Gastrocnemius medialis (tissue), 4 donors: ENCODE data around the gene STX11.

ENCODE experiments used
- POLR2A ChIP-seq, 2 donors: fragments of 450-650 bp; IDR thresholded peaks; one replicate each; pipeline ENCODE4 v1.6.1; 2017; ENCODE audit warnings: antibody characterized with exemption in 2 of 2, mild to moderate bottlenecking in 2 of 2, moderate library complexity in 2 of 2
- TF ChIP-seq, protein P1 (sequence below), 5 experiments: fragments of 450-650 bp in 3 of 5; fragments of 200-600 bp in 2 of 5; sonication (generic) in 2 of 5; IDR thresholded peaks in 4 of 5; conservative IDR thresholded peaks in 1 of 5; 1 replicate in 4 of 5; 2 replicates in 1 of 5; pipeline ENCODE4 v1.5.1; 2016 to 2019; ENCODE audit warnings: antibody characterized with exemption in 5 of 5, mild to moderate bottlenecking in 3 of 5, moderate library complexity in 3 of 5

DNA sequence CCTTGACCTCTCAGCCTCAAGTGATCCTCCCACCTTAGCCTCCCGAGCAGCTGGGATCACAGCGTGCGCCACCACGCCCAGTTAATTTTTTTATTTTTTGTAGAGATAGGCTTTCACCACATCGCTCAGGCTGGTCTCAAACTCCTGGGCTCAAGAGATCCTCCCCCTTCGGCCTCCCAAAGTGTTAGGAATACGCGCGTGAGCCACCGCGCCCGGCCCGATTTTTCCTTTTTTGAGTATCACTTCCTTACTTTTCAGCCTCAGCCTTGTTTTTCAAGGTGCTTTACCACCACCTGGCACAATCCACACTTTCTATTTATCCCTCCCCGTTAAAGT is 791 bp upstream of the STX11 start:
- TF ChIP-seq, protein P1, sequence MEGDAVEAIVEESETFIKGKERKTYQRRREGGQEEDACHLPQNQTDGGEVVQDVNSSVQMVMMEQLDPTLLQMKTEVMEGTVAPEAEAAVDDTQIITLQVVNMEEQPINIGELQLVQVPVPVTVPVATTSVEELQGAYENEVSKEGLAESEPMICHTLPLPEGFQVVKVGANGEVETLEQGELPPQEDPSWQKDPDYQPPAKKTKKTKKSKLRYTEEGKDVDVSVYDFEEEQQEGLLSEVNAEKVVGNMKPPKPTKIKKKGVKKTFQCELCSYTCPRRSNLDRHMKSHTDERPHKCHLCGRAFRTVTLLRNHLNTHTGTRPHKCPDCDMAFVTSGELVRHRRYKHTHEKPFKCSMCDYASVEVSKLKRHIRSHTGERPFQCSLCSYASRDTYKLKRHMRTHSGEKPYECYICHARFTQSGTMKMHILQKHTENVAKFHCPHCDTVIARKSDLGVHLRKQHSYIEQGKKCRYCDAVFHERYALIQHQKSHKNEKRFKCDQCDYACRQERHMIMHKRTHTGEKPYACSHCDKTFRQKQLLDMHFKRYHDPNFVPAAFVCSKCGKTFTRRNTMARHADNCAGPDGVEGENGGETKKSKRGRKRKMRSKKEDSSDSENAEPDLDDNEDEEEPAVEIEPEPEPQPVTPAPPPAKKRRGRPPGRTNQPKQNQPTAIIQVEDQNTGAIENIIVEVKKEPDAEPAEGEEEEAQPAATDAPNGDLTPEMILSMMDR (IDR thresholded peaks at IDR 0.05 in 4 of 5, conservative IDR thresholded peaks at IDR 0.05 in 1 of 5) = no peak
- no peak for TF ChIP-seq POLR2A (IDR thresholded peaks at IDR 0.05)
